IMR-90 (cell line): ENCODE results near the gene GLS. TPM values are rescaled to one million over a fixed set of nuclear protein-coding genes. Genes with fewer than 3 reads are reported as not detected.
A peak's percentile ranks its signal among the peaks of the same experiment; 100 is the strongest.

Experiments
- ATAC-seq: fragments of 200-7000 bp; cut with Tn5 transposase; 2 replicates; pipeline ENCODE4 v1.9.1; 2020; ENCODE audit warnings: low read depth, mild to moderate bottlenecking, moderate library complexity
- Bru-seq: library from RNA; stranded (reverse); fragments of 400-500 nt; gene quantifications from one replicate; lab custom pipeline; 2021; lab: Mats Ljungman, UMichigan
- BruChase-seq, 2 experiments: library from RNA; stranded (reverse); fragments of 400-500 nt; gene quantifications; one replicate each; lab custom pipeline; 2021; lab: Mats Ljungman, UMichigan
- BruUV-seq: library from RNA; stranded (reverse); fragments of 400-500 nt; replicated peaks from 2 replicates; lab custom pipeline; 2021; lab: Mats Ljungman, UMichigan
- CTCF ChIA-PET: fragments of 300-600 bp; formaldehyde crosslinking; extraction: SDS; loops from one replicate; lab custom pipeline; 2021; ENCODE audit warnings: antibody characterized with exemption; lab: Yijun Ruan, JAX
- POLR2A ChIA-PET: fragments of 300-600 bp; sonication (Branson Sonifier 250); formaldehyde crosslinking; loops from one replicate; lab custom pipeline; 2022; ENCODE audit warnings: antibody characterized with exemption; ENCODE audit not compliant: unreplicated experiment; lab: Charles Lee
- DNase-seq: peaks from one replicate; pipeline ENCODE4 v3.0.0; 2013
- H2AFZ ChIP-seq: replicated peaks from 2 replicates; pipeline ENCODE3; 2013; ENCODE audit warnings: low read length, mild to moderate bottlenecking; ENCODE audit not compliant: poor library complexity
- H2AK5ac ChIP-seq: 2 replicates; pipeline ENCODE4 v1.6.1; 2013; ENCODE audit warnings: low read depth, low read length, inconsistent platforms
- H2AK9ac ChIP-seq: replicated peaks from 2 replicates; pipeline ENCODE3; 2013; ENCODE audit warnings: mild to moderate bottlenecking, low read depth, low read length, moderate library complexity; ENCODE audit not compliant: poor library complexity
- H2BK120ac ChIP-seq: 2 replicates; pipeline ENCODE4 v1.6.1; 2013; ENCODE audit warnings: low read depth, low read length, inconsistent platforms
- H2BK15ac ChIP-seq: 3 replicates; pipeline ENCODE4 v1.6.1; 2013; ENCODE audit warnings: low read depth, low read length, inconsistent platforms
- H2BK20ac ChIP-seq: 2 replicates; pipeline ENCODE4 v1.6.1; 2013; ENCODE audit warnings: low read depth, mild to moderate bottlenecking, inconsistent platforms, low read length, moderate library complexity
- H2BK5ac ChIP-seq: 2 replicates; pipeline ENCODE4 v1.6.1; 2013; ENCODE audit warnings: mild to moderate bottlenecking, low read depth, low read length, inconsistent platforms; ENCODE audit not compliant: poor library complexity, severe bottlenecking
- H3K14ac ChIP-seq: replicated peaks from 2 replicates; pipeline ENCODE4 v1.6.1; 2013; ENCODE audit warnings: low read depth, low read length, inconsistent platforms
- H3K18ac ChIP-seq: 2 replicates; pipeline ENCODE4 v1.6.1; 2013; ENCODE audit warnings: low read depth, low read length, control low read depth
- H3K23ac ChIP-seq: 2 replicates; pipeline ENCODE4 v1.6.1; 2013; ENCODE audit warnings: low read depth, low read length, inconsistent platforms
- H3K27ac ChIP-seq: 2 replicates; pipeline ENCODE4 v1.5.1; 2013; ENCODE audit warnings: mild to moderate bottlenecking, control low read depth, low read length; ENCODE audit not compliant: insufficient read depth
- H3K27me3 ChIP-seq: 2 replicates; pipeline ENCODE4 v1.6.1; 2013; ENCODE audit warnings: low read length; ENCODE audit not compliant: control insufficient read depth, insufficient read depth
- H3K36me3 ChIP-seq: 2 replicates; pipeline ENCODE4 v1.6.1; 2013; ENCODE audit warnings: low read length, mixed read lengths; ENCODE audit not compliant: control insufficient read depth, insufficient read depth
- H3K4ac ChIP-seq: 2 replicates; pipeline ENCODE4 v1.6.1; 2013; ENCODE audit warnings: low read depth, low read length, inconsistent platforms
- H3K4me1 ChIP-seq: 2 replicates; pipeline ENCODE4 v1.6.1; 2013; ENCODE audit warnings: low read length, mixed read lengths; ENCODE audit not compliant: control insufficient read depth, insufficient read depth
- H3K4me2 ChIP-seq: 2 replicates; pipeline ENCODE4 v1.6.1; 2013; ENCODE audit warnings: low read depth, mild to moderate bottlenecking, control low read depth, low read length, moderate library complexity
- H3K4me3 ChIP-seq: 2 replicates; pipeline ENCODE4 v1.5.1; 2013; ENCODE audit warnings: low read depth, mild to moderate bottlenecking, control low read depth, low read length, moderate library complexity; ENCODE audit not compliant: insufficient read depth
- H3K56ac ChIP-seq: 2 replicates; pipeline ENCODE4 v1.6.1; 2013; ENCODE audit warnings: low read length, inconsistent platforms; ENCODE audit not compliant: insufficient read depth; ENCODE audit errors: extremely low read depth
- H3K79me1 ChIP-seq, 2 experiments: 2 replicates each; pipeline ENCODE4 v1.6.1; 2013; ENCODE audit warnings: low read length in 2 of 2, inconsistent platforms in 1 of 2, low read depth in 1 of 2
- H3K9ac ChIP-seq: 2 replicates; pipeline ENCODE4 v1.6.1; 2013; ENCODE audit warnings: low read depth, low read length, control low read depth
- H3K9me1 ChIP-seq: 2 replicates; pipeline ENCODE4 v1.6.1; 2013; ENCODE audit warnings: low read length, inconsistent platforms; ENCODE audit not compliant: insufficient read depth
- H3K9me3 ChIP-seq: 2 replicates; pipeline ENCODE4 v1.6.1; 2013; ENCODE audit warnings: low read length; ENCODE audit not compliant: control insufficient read depth, insufficient read depth
- H4K20me1 ChIP-seq: 2 replicates; pipeline ENCODE4 v1.6.1; 2013; ENCODE audit warnings: low read length, inconsistent platforms; ENCODE audit not compliant: insufficient read depth
- H4K5ac ChIP-seq: 2 replicates; pipeline ENCODE4 v1.6.1; 2013; ENCODE audit warnings: mild to moderate bottlenecking, low read depth, low read length, control low read depth
- H4K8ac ChIP-seq, 2 experiments: 2 replicates each; pipeline ENCODE4 v1.6.1; 2013; ENCODE audit warnings: low read depth in 2 of 2, low read length in 2 of 2, control low read depth in 1 of 2, inconsistent platforms in 1 of 2
- H4K91ac ChIP-seq: 2 replicates; pipeline ENCODE4 v1.6.1; 2013; ENCODE audit warnings: low read depth, low read length, inconsistent platforms; ENCODE audit not compliant: insufficient read depth
- BHLHE40 ChIP-seq: fragments of 150-350 bp; IDR thresholded peaks from 2 replicates; pipeline ENCODE4 v1.6.1; 2016; ENCODE audit warnings: mild to moderate bottlenecking, low read depth, low read length
- CEBPB ChIP-seq: IDR thresholded peaks from 2 replicates; pipeline ENCODE4 v1.6.1; 2012; ENCODE audit warnings: low read depth, low read length, improper control_type of control experiment
- ELK1 ChIP-seq: fragments of 150-350 bp; IDR thresholded peaks from 2 replicates; pipeline ENCODE4 v1.6.1; 2016; ENCODE audit warnings: low read depth, mild to moderate bottlenecking, low read length, moderate library complexity, borderline replicate concordance
- MAFK ChIP-seq: IDR thresholded peaks from 2 replicates; pipeline ENCODE4 v1.6.1; 2012; ENCODE audit warnings: low read depth, low read length, improper control_type of control experiment
- MAZ ChIP-seq: IDR thresholded peaks from 2 replicates; pipeline ENCODE4 v1.6.1; 2012; ENCODE audit warnings: low read depth, mild to moderate bottlenecking, low read length, improper control_type of control experiment, moderate library complexity, borderline replicate concordance
- MXI1 ChIP-seq: IDR thresholded peaks from 2 replicates; pipeline ENCODE4 v1.6.1; 2012; ENCODE audit warnings: low read depth, mild to moderate bottlenecking, low read length, moderate library complexity, borderline replicate concordance
- NFE2L2 ChIP-seq: fragments of 150-350 bp; IDR thresholded peaks from 2 replicates; pipeline ENCODE4 v1.6.1; 2016; ENCODE audit warnings: low read depth, mild to moderate bottlenecking, low read length
- POLR2A ChIP-seq: IDR thresholded peaks from 2 replicates; pipeline ENCODE4 v1.6.1; 2012; ENCODE audit warnings: mild to moderate bottlenecking, low read depth, low read length
- RAD21 ChIP-seq: IDR thresholded peaks from 2 replicates; pipeline ENCODE4 v1.6.1; 2012; ENCODE audit warnings: low read length, improper control_type of control experiment
- RCOR1 ChIP-seq: IDR thresholded peaks from 2 replicates; pipeline ENCODE4 v1.6.1; 2012; ENCODE audit warnings: mild to moderate bottlenecking, low read length, improper control_type of control experiment; ENCODE audit not compliant: insufficient replicate concordance
- RFX5 ChIP-seq: IDR thresholded peaks from 2 replicates; pipeline ENCODE4 v1.8.0; 2012; ENCODE audit warnings: low read depth, mild to moderate bottlenecking, low read length, moderate library complexity
- SMC3 ChIP-seq: fragments of 150-350 bp; IDR thresholded peaks from 2 replicates; pipeline ENCODE4 v1.6.1; 2016; ENCODE audit warnings: low read depth, mild to moderate bottlenecking, antibody characterized with exemption, low read length, moderate library complexity
- USF2 ChIP-seq: fragments of 150-350 bp; IDR thresholded peaks from 2 replicates; pipeline ENCODE4 v1.6.1; 2017; ENCODE audit warnings: mild to moderate bottlenecking, antibody characterized with exemption, low read length, low read depth
- WGBS, 2 experiments: methylation state at CpG; one replicate each; pipeline versions ENCODE4 v1.1.5 to v1.1.7; 2013; ENCODE audit warnings: missing lambda C conversion rate in 2 of 2; ENCODE audit not compliant: insufficient read length in 1 of 2; ENCODE audit errors: extremely low coverage in 2 of 2; 5-methylcytosine and 5-hydroxymethylcytosine counted together
- dilution Hi-C: fragments of 300-500 bp; cut with HindIII; formaldehyde crosslinking; loops from one replicate; pipeline ENCODE4 v1.14.3; 2018; ENCODE audit warnings: low sequenced_read_pairs; ENCODE audit not compliant: unreplicated experiment
- in situ Hi-C: fragments of 300-500 bp; cut with MboI; formaldehyde crosslinking; loops from 3 replicates; pipeline ENCODE4 v1.14.3; 2019; ENCODE audit warnings: low sequenced_read_pairs, inconsistent platforms, mixed read lengths
- intact Hi-C: fragments of 100-400 bp; cut with micrococcal nuclease; formaldehyde crosslinking; loops from 2 replicates; pipeline ENCODE4 v1.10.0; 2022
- long read RNA-seq: library from polyadenylated mRNA; unstranded; transcript quantifications from one replicate; pipeline ENCODE4 v2.0.0, GENCODE V29; 2021; ENCODE audit not compliant: unreplicated experiment
- polyA plus RNA-seq, 3 experiments: library from polyadenylated mRNA; depleted of rRNA; stranded (reverse); fragments of >200 nt; gene quantifications; 2 replicates each; pipeline ENCODE4 v1.2.3, GENCODE V29; 2012; ENCODE audit warnings: low replicate concordance in 1 of 3
- total RNA-seq: library from RNA; depleted of rRNA; stranded (reverse); fragments of >200 nt; gene quantifications from 2 replicates; pipeline ENCODE4 v1.2.3, GENCODE V29; 2012; rRNA removed

GLS gene
- total RNA-seq (130 and 279 TPM in 2 replicates), polyA plus RNA-seq (2012; rRNA removed) (63.2 and 87.5 TPM in 2 replicates), Bru-seq, nascent RNA (percentile 99 among the genes with signal in this experiment), BruChase-seq, experiment 1, labeled RNA remaining after a 6-hour chase (percentile 98 among the genes with signal in this experiment), BruChase-seq, experiment 2, labeled RNA remaining after a 2-hour chase (percentile 99 among the genes with signal in this experiment)
- 10.3 and 16.9 TPM in 2 replicates for polyA plus RNA-seq (2012; cell fraction: cytosol; rRNA removed)
- 45.0 and 212 TPM in 2 replicates for polyA plus RNA-seq (2012; cell fraction: nucleus; rRNA removed; ENCODE audit: low replicate concordance)
- long read RNA-seq, full-length matches to known transcripts = 190 of 240 reads
- long read RNA-seq, partial matches to known transcripts = 20 of 240 reads
- long read RNA-seq, other reads (novel, unspliced or antisense) = 30 of 240 reads

DNA sequence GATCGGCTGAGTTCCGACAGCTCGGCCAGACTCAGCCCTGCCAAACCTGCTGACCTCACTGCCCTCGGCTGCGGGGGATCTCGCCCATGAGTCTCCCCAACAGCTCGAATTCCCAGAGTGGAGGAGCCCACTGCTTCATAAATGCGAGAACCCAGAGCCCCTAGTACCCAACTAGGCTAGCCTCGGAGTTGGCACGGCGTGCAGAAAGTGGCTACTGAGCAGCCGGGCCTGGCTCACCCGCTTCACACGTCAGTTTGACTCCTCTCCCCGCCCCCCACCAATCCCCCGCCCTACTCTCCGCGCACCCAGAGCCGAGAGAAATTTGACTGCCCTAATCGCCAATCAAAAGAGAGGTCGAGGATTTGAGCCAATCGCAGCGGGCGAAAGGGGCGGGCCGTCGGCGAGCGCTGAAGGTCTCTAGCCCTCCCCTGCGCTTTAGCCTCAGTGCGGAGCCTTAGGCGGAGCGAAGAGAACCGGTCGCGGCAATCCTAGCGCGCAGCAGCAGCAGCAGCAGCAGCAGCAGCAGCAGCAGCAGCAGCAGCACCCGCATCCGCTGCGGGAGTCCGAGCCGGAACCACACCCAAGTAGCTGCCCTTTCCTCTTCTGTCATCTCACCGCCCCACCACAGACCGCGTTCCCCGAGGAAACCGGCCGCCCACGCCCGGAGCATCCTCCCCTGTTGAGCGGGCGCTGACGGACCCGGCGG, at the start of gene GLS:
GLS (plus strand) TSS at position 444 of the 706 bp plus-strand sequence. CDS start 264 bp downstream, outside the sequence.
- Histone ChIP-seq H3K9me3 (no peaks in the 10 kb centered on the region), H3K18ac (peak within 1 kb of the TSS; percentile 38), H3K79me1 (peaks cover 4 to 14% of the 10 kb centered on the region in 2 experiments; a peak in 2 of 4 replicates), H2AK9ac (peak within 1 kb of the TSS; percentile 96), H2AK5ac (peak within 1 kb of the TSS; percentile 91), H3K4me1 (peaks cover 3% of the 10 kb centered on the region; the same call in 1 of the 2 replicates), H2BK5ac (peak within 1 kb of the TSS; percentile 91), H3K27ac (peak within 1 kb of the TSS; percentile 97), H2BK15ac (peak within 1 kb of the TSS; percentile 82; the same call in 1 of the 3 replicates), H3K9ac (peak within 1 kb of the TSS; percentile 94), H2BK120ac (peak within 1 kb of the TSS; percentile 94), H2AFZ (peak within 1 kb of the TSS; percentile 96), H4K91ac (peak within 1 kb of the TSS; percentile 90), H4K8ac (peak within 1 kb of the TSS; percentile 50 to 84), H3K36me3 (no peaks in the 10 kb centered on the region), H3K4me3 (peak within 1 kb of the TSS; percentile 66), H3K23ac (peak within 1 kb of the TSS; percentile 88), H2BK20ac (peak within 1 kb of the TSS; percentile 75; the same call in 1 of the 2 replicates), H3K4ac (peak within 1 kb of the TSS; percentile 92), H3K9me1 (no peaks in the 10 kb centered on the region), H3K14ac (peak within 1 kb of the TSS; percentile 90), H3K4me2 (peak within 1 kb of the TSS; percentile 99), H3K27me3 (no peaks in the 10 kb centered on the region), H3K56ac (peak within 1 kb of the TSS; percentile 80), H4K20me1 (peaks cover 36% of the 10 kb centered on the region; the same call in 1 of the 2 replicates), H4K5ac (peak within 1 kb of the TSS; percentile 64)
- CTCF ChIA-PET = no interaction called here
- DNase-seq = peak; percentile 96
- peak; percentile 90 for ATAC-seq
- in situ Hi-C loops (no loop called here), dilution Hi-C loops (no loop called here), intact Hi-C loops (loop anchor here (1.0 to 5.0 kb wide), 3 partner anchors 19 to 43 kb away; no protein-coding TSS in a partner anchor)
- WGBS, 2 experiments = 2% methylated on average over 13 of the region's 56 CpGs; no CpG with 5 or more reads in 1 of the 2 experiments
- POLR2A ChIA-PET = interaction anchor here (0.6 to 1.0 kb wide), 4 partner anchors 18 to 423 kb away, joined by 3 to 8 read pairs (median 4); no protein-coding TSS in a partner anchor
- no TSS peak for BruUV-seq
- no peak for TF ChIP-seq ELK1
- no peak for TF ChIP-seq NFE2L2
- TF ChIP-seq MXI1 = peak; percentile 38; the same call in 1 of the 2 replicates
- no peak for TF ChIP-seq RFX5
- TF ChIP-seq SMC3 = no peak
- TF ChIP-seq BHLHE40 = no peak
- no peak for TF ChIP-seq CEBPB
- peak; percentile 81; the same call in 1 of the 2 replicates for TF ChIP-seq MAZ
- peak; percentile 99 for TF ChIP-seq POLR2A
- no peak for TF ChIP-seq MAFK
- TF ChIP-seq USF2 = no peak
- TF ChIP-seq RCOR1 = no peak
- no peak for TF ChIP-seq RAD21
